Retinal pigment epithelial cell (primary cell): ENCODE data around the gene GPR12.

Experiments used
- DNase-seq: peaks from one replicate; pipeline ENCODE4 v3.0.0-alpha.2; 2010; ENCODE audit warnings: low read depth
- H3K4me3 ChIP-seq: 2 replicates; pipeline ENCODE4 v1.5.1; 2011; ENCODE audit warnings: mild to moderate bottlenecking, low read length, control low read depth, moderate library complexity
- CTCF ChIP-seq: conservative IDR thresholded peaks from 2 replicates; pipeline ENCODE4 v1.5.1; 2011; ENCODE audit warnings: low read depth, low read length, control low read depth, inconsistent platforms

GPR12 gene

GRCh38 chr13:26784704-26785639, 24.4 kb upstream of the GPR12 start:
- no peak for TF ChIP-seq CTCF
- no peak overlapping the region for H3K4me3 ChIP-seq
- no peak for DNase-seq

GRCh38 chr13:26780411-26780810, 19.8 kb upstream of the GPR12 start:
- no peak overlapping the region for H3K4me3 ChIP-seq
- DNase-seq: no peak
- no peak for TF ChIP-seq CTCF

GRCh38 chr13:26779321-26779720, 18.7 kb upstream of the GPR12 start:
- TF ChIP-seq CTCF: no peak
- no peak for DNase-seq

GRCh38 chr13:26772531-26772930, 11.9 kb upstream of the GPR12 start:
- no peak for DNase-seq
- no peak for TF ChIP-seq CTCF
- H3K4me3 ChIP-seq: no peak overlapping the region

More at GRCh38 chr13:26779321-26779720, 18.7 kb upstream of the GPR12 start:
- H3K4me3 ChIP-seq: no peak overlapping the region

- no peak overlapping the region for H3K4me3 ChIP-seq
- no peak for DNase-seq
- TF ChIP-seq CTCF: no peak
Observed at GRCh38 chr13:26771796-26772195, 11.2 kb upstream of the GPR12 start.

- no peak for DNase-seq
- no peak for TF ChIP-seq CTCF
- H3K4me3 ChIP-seq: no peak overlapping the region
Observed at GRCh38 chr13:26762745-26763345, 2.3 kb upstream of the GPR12 start.
